HepG2 (cell line): Measurements from ENCODE around the gene MCF2L. TPM values are rescaled to one million over a fixed set of nuclear protein-coding genes. Genes with fewer than 3 reads are reported as not detected.

ENCODE experiments used
- ATAC-seq: fragments of 200-7000 bp; cut with Tn5 transposase; 3 replicates; pipeline ENCODE4 v1.9.1; 2020; ENCODE audit warnings: mild to moderate bottlenecking, moderate library complexity
- BruUV-seq: library from RNA; stranded (reverse); fragments of 400-500 nt; replicated peaks from 2 replicates; lab custom pipeline; 2021; lab: Mats Ljungman, UMichigan
- CTCF ChIA-PET: fragments of 300-600 bp; formaldehyde crosslinking; extraction: SDS; loops from one replicate; lab custom pipeline; 2021; ENCODE audit warnings: low total read pairs, inconsistent platforms, low intra/inter-chr PET ratio; lab: Yijun Ruan, JAX
- POLR2A ChIA-PET: fragments of 350-600 bp; sonication (Branson Sonifier 250); formaldehyde crosslinking; loops from one replicate; lab custom pipeline; 2020; ENCODE audit warnings: antibody characterized with exemption, inconsistent platforms; lab: Yijun Ruan, JAX
- DNase-seq: peaks from one replicate; pipeline ENCODE4 v3.0.0-alpha.2; 2015; ENCODE audit warnings: low spot score
- FAIRE-seq: peaks from 3 replicates; lab custom pipeline; 2011; peaks lifted over from hg19 to GRCh38; lab: Jason Lieb, UNC
- H2AFZ ChIP-seq: one replicate; pipeline ENCODE4 v1.6.1; 2011; ENCODE audit warnings: low read length, inconsistent platforms
- H3K27ac ChIP-seq: fragments of 300-600 bp; 3 replicates; pipeline ENCODE4 v1.8.0; 2011; ENCODE audit warnings: mixed run types, mild to moderate bottlenecking, mixed read lengths, low read length, inconsistent platforms; ENCODE audit not compliant: insufficient read depth; ENCODE audit errors: extremely low read length
- H3K27me3 ChIP-seq, 2 experiments: fragments of 200-600 bp in 1 of 2; 2 replicates in 1 of 2; 3 replicates in 1 of 2; pipeline versions ENCODE4 v1.6.0 to v1.8.0; 2011; ENCODE audit warnings: low read length in 2 of 2, mild to moderate bottlenecking in 2 of 2, moderate library complexity in 2 of 2, inconsistent platforms in 1 of 2; ENCODE audit not compliant: insufficient read depth in 2 of 2, control insufficient read depth in 1 of 2
- H3K36me3 ChIP-seq, 2 experiments: fragments of 200-600 bp in 1 of 2; replicated peaks in 1 of 2; 2 replicates in 1 of 2; 3 replicates in 1 of 2; pipeline versions ENCODE4 v1.5.1 to v1.8.0; 2011; ENCODE audit warnings: low read length in 2 of 2, inconsistent platforms in 1 of 2; ENCODE audit not compliant: insufficient read depth in 2 of 2, control insufficient read depth in 1 of 2
- H3K4me1 ChIP-seq: 2 replicates; pipeline ENCODE4 v1.5.1; 2012; ENCODE audit warnings: low read length, inconsistent platforms; ENCODE audit not compliant: insufficient read depth
- H3K4me2 ChIP-seq: 2 replicates; pipeline ENCODE4 v1.6.0; 2011; ENCODE audit warnings: low read depth, low read length, inconsistent platforms
- H3K4me3 ChIP-seq, 3 experiments: fragments of 200-600 bp in 1 of 3; sonication (generic), shearing (Covaris generic) in 1 of 3; replicated peaks in 1 of 3; 2 replicates each; pipeline ENCODE4 v1.5.1; 2011 to 2016; ENCODE audit warnings: low read length in 3 of 3, inconsistent platforms in 2 of 3, low read depth in 2 of 3, mild to moderate bottlenecking in 2 of 3, control low read depth in 1 of 3, mixed read lengths in 1 of 3; ENCODE audit not compliant: insufficient read depth in 1 of 3
- H3K79me2 ChIP-seq: one replicate; pipeline ENCODE4 v1.6.1; 2011; ENCODE audit warnings: low read length, inconsistent platforms; ENCODE audit not compliant: insufficient read depth
- H3K9ac ChIP-seq: 2 replicates; pipeline ENCODE4 v1.6.0; 2011; ENCODE audit warnings: mild to moderate bottlenecking, low read depth, low read length, inconsistent platforms; ENCODE audit not compliant: insufficient read depth
- H3K9me3 ChIP-seq: 2 replicates; pipeline ENCODE4 v1.5.1; 2012; ENCODE audit warnings: mild to moderate bottlenecking, low read length
- H4K20me1 ChIP-seq: 2 replicates; pipeline ENCODE4 v1.6.0; 2011; ENCODE audit warnings: inconsistent platforms, mild to moderate bottlenecking, low read length, moderate library complexity; ENCODE audit not compliant: insufficient read depth
- ERF ChIP-seq: IDR thresholded peaks from 2 replicates; pipeline ENCODE4 v1.6.1; 2018; ENCODE audit warnings: missing biosample characterization, missing genetic modification reagents
- HNF4G ChIP-seq, 2 experiments: sonication (generic) in 1 of 2; formaldehyde crosslinking in 1 of 2; IDR thresholded peaks; 2 replicates each; pipeline versions ENCODE4 v1.4.0 to v1.6.1; 2011 to 2020; ENCODE audit warnings: borderline replicate concordance in 2 of 2, low read depth in 2 of 2, mild to moderate bottlenecking in 2 of 2, low read length in 1 of 2, missing genetic modification reagents in 1 of 2, moderate library complexity in 1 of 2
- HOXA3 ChIP-seq: sonication (generic); formaldehyde crosslinking; IDR thresholded peaks from 2 replicates; pipeline ENCODE4 v1.5.0; 2020; ENCODE audit warnings: missing genetic modification reagents
- HOXD1 ChIP-seq: sonication (generic); formaldehyde crosslinking; IDR thresholded peaks from 2 replicates; pipeline ENCODE4 v1.5.0; 2020; ENCODE audit warnings: missing genetic modification reagents
- KDM1A ChIP-seq: IDR thresholded peaks from 2 replicates; pipeline ENCODE4 v1.6.1; 2016; ENCODE audit warnings: missing compliant biosample characterization
- NFKB2 ChIP-seq: sonication (generic); formaldehyde crosslinking; IDR thresholded peaks from 2 replicates; pipeline ENCODE4 v1.4.0; 2020; ENCODE audit warnings: missing genetic modification reagents, borderline replicate concordance
- NR1H2 ChIP-seq: sonication (generic); formaldehyde crosslinking; IDR thresholded peaks from 2 replicates; pipeline ENCODE4 v1.8.1; 2022; ENCODE audit warnings: low read depth, missing genetic modification reagents, borderline replicate concordance
- POLR2G ChIP-seq: fragments of 200-400 bp; formaldehyde crosslinking; IDR thresholded peaks from 2 replicates; pipeline ENCODE4 v1.6.1; 2018; ENCODE audit warnings: mild to moderate bottlenecking, low read depth, low read length, moderate library complexity
- RARG ChIP-seq: sonication (generic); formaldehyde crosslinking; IDR thresholded peaks from 2 replicates; pipeline ENCODE4 v1.4.0; 2020; ENCODE audit warnings: low read depth, mild to moderate bottlenecking, missing genetic modification reagents
- SOX13 ChIP-seq, 3 experiments: fragments of 450-650 bp in 1 of 3; sonication (generic) in 1 of 3; formaldehyde crosslinking in 1 of 3; IDR thresholded peaks in 2 of 3; conservative IDR thresholded peaks in 1 of 3; 2 replicates each; pipeline versions ENCODE4 v1.5.0 to v1.6.1; 2016 to 2020; ENCODE audit warnings: antibody characterized with exemption in 1 of 3, mild to moderate bottlenecking in 1 of 3, missing compliant biosample characterization in 1 of 3, missing genetic modification reagents in 1 of 3, moderate library complexity in 1 of 3
- TP53 ChIP-seq: sonication (generic); formaldehyde crosslinking; conservative IDR thresholded peaks from 2 replicates; pipeline ENCODE4 v1.4.0; 2020; ENCODE audit warnings: missing genetic modification reagents
- ZBTB20 ChIP-seq: sonication (generic); formaldehyde crosslinking; IDR thresholded peaks from 2 replicates; pipeline ENCODE4 v1.8.1; 2023; ENCODE audit warnings: missing genetic modification reagents, low read depth, mild to moderate bottlenecking, borderline replicate concordance
- ZFP36L1 ChIP-seq: sonication (generic); formaldehyde crosslinking; IDR thresholded peaks from 2 replicates; pipeline ENCODE4 v1.8.0; 2022; ENCODE audit warnings: mild to moderate bottlenecking, missing genetic modification reagents, moderate library complexity
- ZFX ChIP-seq: sonication (generic); formaldehyde crosslinking; IDR thresholded peaks from 2 replicates; pipeline ENCODE4 v1.4.0; 2020; ENCODE audit warnings: mild to moderate bottlenecking, low read depth, missing genetic modification reagents, moderate library complexity
- ZFY ChIP-seq: sonication (generic); formaldehyde crosslinking; IDR thresholded peaks from 2 replicates; pipeline ENCODE4 v1.4.0; 2020; ENCODE audit warnings: missing genetic modification reagents
- ZNF101 ChIP-seq: sonication (generic); formaldehyde crosslinking; IDR thresholded peaks from 2 replicates; pipeline ENCODE4 v1.4.0; 2020; ENCODE audit warnings: mild to moderate bottlenecking, low read depth, missing genetic modification reagents, borderline replicate concordance
- ZNF24 ChIP-seq: fragments of 450-650 bp; IDR thresholded peaks from 2 replicates; pipeline ENCODE4 v1.6.1; 2017; ENCODE audit warnings: antibody characterized with exemption, mild to moderate bottlenecking
- ZNF335 ChIP-seq: sonication (generic); formaldehyde crosslinking; IDR thresholded peaks from 2 replicates; pipeline ENCODE4 v1.4.0; 2020; ENCODE audit warnings: missing genetic modification reagents
- ZNF337 ChIP-seq: sonication (generic); formaldehyde crosslinking; IDR thresholded peaks from 2 replicates; pipeline ENCODE4 v1.5.1; 2020; ENCODE audit warnings: missing genetic modification reagents, low read depth, mild to moderate bottlenecking, borderline replicate concordance
- ZNF572 ChIP-seq: sonication (generic); formaldehyde crosslinking; IDR thresholded peaks from 2 replicates; pipeline ENCODE4 v1.5.1; 2020; ENCODE audit warnings: mild to moderate bottlenecking, missing genetic modification reagents
- ZSCAN12 ChIP-seq: sonication (generic); formaldehyde crosslinking; IDR thresholded peaks from 2 replicates; pipeline ENCODE4 v1.9.0; 2021; ENCODE audit warnings: mild to moderate bottlenecking, missing genetic modification reagents
- ZSCAN25 ChIP-seq: sonication (generic); formaldehyde crosslinking; IDR thresholded peaks from 2 replicates; pipeline ENCODE4 v1.8.0; 2022; ENCODE audit warnings: mild to moderate bottlenecking, missing genetic modification reagents
- WGBS: methylation state at CpG from one replicate; pipeline ENCODE4 v1.1.6; 2017; ENCODE audit warnings: low lambda C conversion rate; 5-methylcytosine and 5-hydroxymethylcytosine counted together
- in situ Hi-C: cut with HindIII; loops from 2 replicates; pipeline ENCODE4 v1.10.0; 2017; ENCODE audit warnings: low pct_unique_long_range_greater_than_20kb; ENCODE audit not compliant: extremely low pct_ligation_motif_present
- intact Hi-C: fragments of 100-400 bp; cut with micrococcal nuclease; formaldehyde crosslinking; loops from one replicate; pipeline ENCODE4 v1.10.0; 2022; ENCODE audit not compliant: unreplicated experiment
- polyA plus RNA-seq, 8 experiments: library from polyadenylated mRNA; depleted of rRNA in 3 of 8; stranded (reverse) in 7 of 8; unstranded in 1 of 8; fragments of >200 nt; fragmentation: Illumina TruSeq in 4 of 8; extraction: Trizol in 4 of 8; gene quantifications; 2 replicates each; pipeline versions ENCODE4 v1.2.1 to v1.2.3, GENCODE V29; 2011 to 2016; ENCODE audit warnings: low read depth in 4 of 8, missing spikeins in 1 of 8, mixed read lengths in 1 of 8; ENCODE audit not compliant: insufficient read depth in 1 of 8
- total RNA-seq, 5 experiments: library from RNA; depleted of rRNA; stranded (reverse); fragments of >200 nt; fragmentation: Illumina TruSeq; extraction: Trizol; gene quantifications; 2 replicates each; pipeline ENCODE4 v1.2.3, GENCODE V29; 2016; ENCODE audit warnings: low read depth in 1 of 5
- TF ChIP-seq, protein P1 (sequence below): IDR thresholded peaks from 2 replicates; pipeline ENCODE4 v1.6.1; 2016; ENCODE audit warnings: mild to moderate bottlenecking
- TF ChIP-seq, protein P2 (sequence below): sonication (generic); formaldehyde crosslinking; IDR thresholded peaks from 2 replicates; pipeline ENCODE4 v1.9.0; 2021; ENCODE audit warnings: missing genetic modification reagents, mild to moderate bottlenecking, borderline replicate concordance

The MCF2L gene
- total and polyA plus RNA-seq, 2 of the 13 experiments (the other 11 are each of a cell fraction or from before 2014, with no cell fraction given) = 19.4 to 28.4 TPM

DNA sequence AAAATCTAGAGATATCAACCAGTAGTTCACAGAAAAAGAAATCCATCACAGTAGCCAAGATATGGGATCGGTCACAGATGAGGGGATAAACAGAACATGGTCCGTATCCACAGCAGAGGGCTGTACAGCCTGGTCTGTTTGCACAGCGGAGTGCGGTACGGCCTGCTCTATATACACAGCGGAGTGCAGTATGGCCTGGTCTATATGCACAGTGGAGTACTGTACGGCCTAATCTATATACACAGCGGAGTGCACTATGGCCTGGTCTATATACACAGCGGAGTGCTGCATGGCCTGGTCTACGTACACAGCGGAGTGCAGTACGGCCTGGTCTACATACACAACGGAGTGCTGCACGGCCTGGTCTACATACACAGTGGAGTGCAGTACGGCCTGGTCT, 43.0 kb upstream of the MCF2L start:
- CTCF ChIA-PET = no interaction called here
- H3K36me3 ChIP-seq = no peaks in the 10 kb centered on the region; a peak in 2 of 5 replicates
- TF ChIP-seq, protein P1, sequence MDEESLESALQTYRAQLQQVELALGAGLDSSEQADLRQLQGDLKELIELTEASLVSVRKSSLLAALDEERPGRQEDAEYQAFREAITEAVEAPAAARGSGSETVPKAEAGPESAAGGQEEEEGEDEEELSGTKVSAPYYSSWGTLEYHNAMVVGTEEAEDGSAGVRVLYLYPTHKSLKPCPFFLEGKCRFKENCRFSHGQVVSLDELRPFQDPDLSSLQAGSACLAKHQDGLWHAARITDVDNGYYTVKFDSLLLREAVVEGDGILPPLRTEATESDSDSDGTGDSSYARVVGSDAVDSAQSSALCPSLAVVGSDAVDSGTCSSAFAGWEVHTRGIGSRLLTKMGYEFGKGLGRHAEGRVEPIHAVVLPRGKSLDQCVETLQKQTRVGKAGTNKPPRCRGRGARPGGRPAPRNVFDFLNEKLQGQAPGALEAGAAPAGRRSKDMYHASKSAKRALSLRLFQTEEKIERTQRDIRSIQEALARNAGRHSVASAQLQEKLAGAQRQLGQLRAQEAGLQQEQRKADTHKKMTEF (CRISPR knock-in tag) = no peak
- TF ChIP-seq TP53 = no peak
- no peak for TF ChIP-seq NFKB2 (CRISPR knock-in tag)
- TF ChIP-seq HOXD1 (CRISPR knock-in tag) = no peak
- no peak for TF ChIP-seq ZNF101 (CRISPR knock-in tag)
- TF ChIP-seq SOX13 (IDR thresholded peaks at IDR 0.05) = no peak
- TF ChIP-seq SOX13 (CRISPR knock-in tag; conservative IDR thresholded peaks at IDR 0.05 in 1 of 2, IDR thresholded peaks at IDR 0.05 in 1 of 2) = no peak
- TF ChIP-seq ZFX = peak; percentile 43; the same call in 1 of the 2 replicates
- no peak for TF ChIP-seq ERF (CRISPR knock-in tag)
- no peak for TF ChIP-seq ZFY
- peak; percentile 98; the same call in 1 of the 2 replicates for TF ChIP-seq ZBTB20 (CRISPR knock-in tag)
- TF ChIP-seq ZNF335 (CRISPR knock-in tag) = no peak
- TF ChIP-seq, protein P2, sequence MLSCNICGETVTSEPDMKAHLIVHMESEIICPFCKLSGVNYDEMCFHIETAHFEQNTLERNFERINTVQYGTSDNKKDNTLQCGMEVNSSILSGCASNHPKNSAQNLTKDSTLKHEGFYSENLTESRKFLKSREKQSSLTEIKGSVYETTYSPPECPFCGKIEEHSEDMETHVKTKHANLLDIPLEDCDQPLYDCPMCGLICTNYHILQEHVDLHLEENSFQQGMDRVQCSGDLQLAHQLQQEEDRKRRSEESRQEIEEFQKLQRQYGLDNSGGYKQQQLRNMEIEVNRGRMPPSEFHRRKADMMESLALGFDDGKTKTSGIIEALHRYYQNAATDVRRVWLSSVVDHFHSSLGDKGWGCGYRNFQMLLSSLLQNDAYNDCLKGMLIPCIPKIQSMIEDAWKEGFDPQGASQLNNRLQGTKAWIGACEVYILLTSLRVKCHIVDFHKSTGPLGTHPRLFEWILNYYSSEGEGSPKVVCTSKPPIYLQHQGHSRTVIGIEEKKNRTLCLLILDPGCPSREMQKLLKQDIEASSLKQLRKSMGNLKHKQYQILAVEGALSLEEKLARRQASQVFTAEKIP (CRISPR knock-in tag) = no peak
- no peak for TF ChIP-seq ZFP36L1 (CRISPR knock-in tag)
- peak; percentile 64 for TF ChIP-seq HOXA3 (CRISPR knock-in tag)
- no peak for TF ChIP-seq RARG (CRISPR knock-in tag)
- TF ChIP-seq POLR2G = no peak
- TF ChIP-seq ZNF572 (CRISPR knock-in tag) = no peak
- TF ChIP-seq ZNF24 = no peak
- no peak for TF ChIP-seq NR1H2 (CRISPR knock-in tag)
- TF ChIP-seq ZSCAN12 (CRISPR knock-in tag) = no peak
- no peak for TF ChIP-seq KDM1A (CRISPR knock-in tag)
- no peak for TF ChIP-seq ZNF337 (CRISPR knock-in tag)
- peak; percentile 49; the same call in 1 of the 2 replicates for TF ChIP-seq HNF4G (IDR thresholded peaks at IDR 0.05; ENCODE audit: borderline replicate concordance, low read depth, low read length)
- TF ChIP-seq HNF4G (CRISPR knock-in tag; IDR thresholded peaks at IDR 0.05; ENCODE audit: borderline replicate concordance, low read depth) = no peak
- no peak for TF ChIP-seq ZSCAN25 (CRISPR knock-in tag)

More for the DNA sequence above, 43.0 kb upstream of the MCF2L start:
- Histone ChIP-seq H3K4me1 (peaks cover 57% of the 10 kb centered on the region), H3K79me2 (no peaks in the 10 kb centered on the region), H3K4me2 (no peak overlapping the region), H3K9ac (no peak overlapping the region), H3K27ac (no peak overlapping the region), H3K27me3 (no peaks in the 10 kb centered on the region), H3K9me3 (0 out of 2 replicates have a peak, but pooled peaks cover 4% of the 10 kb centered on the region), H4K20me1 (no peaks in the 10 kb centered on the region), H2AFZ (no peak overlapping the region), H3K4me3 (no peak overlapping the region)
- POLR2A ChIA-PET = no interaction called here
- in situ Hi-C loops (no loop called here), intact Hi-C loops (no loop called here)
- BruUV-seq = no TSS peak
- peak; percentile 61 for ATAC-seq
- WGBS = 69% methylated on average over 15 of the region's 15 CpGs
- DNase-seq = peak; percentile 56
- no peak for FAIRE-seq
